GM18507 (cell line): Measurements from ENCODE around the gene KRR1.
"Not testable (repeated sequence)": the region's sequence is repeated elsewhere in the genome, so short reads cannot be mapped to it uniquely, and the experiment has no call there.

Experiments
- DNase-seq: peaks from one replicate; pipeline ENCODE4 v3.0.0; 2011; ENCODE audit warnings: low read depth; ENCODE audit not compliant: insufficient read length; ENCODE audit errors: extremely low spot score
- FAIRE-seq: peaks from 2 replicates; lab custom pipeline; 2011; peaks lifted over from hg19 to GRCh38; lab: Jason Lieb, UNC

The KRR1 gene

GRCh38 chr12:75528272-75528671 lies 16.9 kb upstream of the KRR1 start:
- FAIRE-seq, result no peak
- DNase-seq, result no peak

DNA sequence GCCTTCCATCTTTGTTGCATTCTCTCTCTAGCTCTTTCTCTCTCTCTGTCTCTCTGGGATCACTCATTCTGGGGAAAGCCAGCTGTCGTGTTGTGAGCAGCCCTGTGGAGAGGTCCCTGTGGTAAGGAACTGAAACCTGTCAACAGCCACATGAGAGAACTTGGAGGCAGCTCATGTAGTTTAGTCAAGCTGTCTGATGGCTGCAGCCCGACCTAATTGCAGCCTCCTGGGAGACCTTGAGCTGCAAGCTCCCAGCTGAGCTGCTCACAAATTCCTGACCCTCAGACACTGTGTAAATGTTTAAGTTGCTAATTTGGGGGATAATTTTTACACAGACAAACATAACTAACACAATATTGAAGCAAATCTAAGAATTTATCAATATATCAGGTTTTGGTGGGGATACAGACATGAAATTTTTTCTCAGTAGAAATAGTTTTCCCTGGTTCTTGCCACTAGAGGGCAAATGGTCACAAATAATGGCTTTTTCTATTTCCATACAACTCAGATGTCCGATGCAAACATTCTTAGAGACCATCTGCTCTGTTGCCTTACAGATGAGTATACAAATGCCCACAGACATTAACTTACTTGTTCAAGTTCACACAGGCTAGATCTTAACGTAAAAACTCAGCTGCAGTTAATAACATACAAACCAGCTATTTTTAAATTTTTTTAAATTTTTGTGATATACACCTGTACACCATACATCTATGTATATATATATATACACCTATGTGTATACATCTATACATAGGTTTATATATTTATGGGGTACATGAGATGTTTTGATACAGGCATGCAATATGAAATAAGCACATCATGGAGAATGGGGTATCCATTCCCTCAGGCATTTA lies 15.5 kb upstream of the KRR1 start:
- FAIRE-seq (peak; percentile 63), DNase-seq (no peak)

DNA sequence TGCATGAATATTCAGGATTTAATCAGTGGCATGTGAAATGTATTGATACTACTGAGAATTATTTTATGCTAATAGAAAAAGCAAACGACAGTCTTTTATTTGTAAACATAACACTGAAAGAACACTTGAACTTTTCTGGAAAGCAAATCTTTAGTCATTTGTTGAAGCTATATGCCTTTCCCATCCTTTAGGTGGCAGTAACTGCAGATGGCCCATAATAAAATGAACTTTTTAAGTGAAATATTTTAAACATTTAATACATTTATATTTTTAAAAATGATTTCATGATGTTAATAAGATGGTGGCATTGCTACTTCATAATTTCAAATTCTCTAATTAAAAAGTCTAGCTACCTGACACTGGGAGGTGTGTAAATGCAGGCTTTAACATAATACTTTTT lies 13.9 kb upstream of the KRR1 start:
- no peak for FAIRE-seq
- no peak for DNase-seq

DNA sequence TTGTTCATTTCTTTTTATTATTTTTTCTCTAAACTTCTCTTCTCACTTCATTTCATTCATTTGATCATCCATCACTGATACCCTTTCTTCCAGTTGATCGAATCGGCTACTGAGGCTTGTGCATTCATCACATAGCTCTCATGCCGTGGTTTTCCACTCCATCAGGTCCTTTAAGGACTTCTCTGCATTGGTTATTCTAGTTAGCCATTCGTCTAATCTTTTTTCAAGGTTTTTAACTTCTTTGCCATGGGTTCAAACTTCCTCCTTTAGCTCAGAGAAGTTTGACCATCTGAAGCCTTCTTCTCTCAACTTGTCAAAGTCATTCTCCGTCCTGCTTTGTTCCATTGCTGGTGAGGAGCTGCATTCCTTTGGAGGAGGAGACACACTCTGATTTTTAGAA lies 10.7 kb upstream of the KRR1 start:
- FAIRE-seq, DNase-seq: not testable (repeated sequence)

DNA sequence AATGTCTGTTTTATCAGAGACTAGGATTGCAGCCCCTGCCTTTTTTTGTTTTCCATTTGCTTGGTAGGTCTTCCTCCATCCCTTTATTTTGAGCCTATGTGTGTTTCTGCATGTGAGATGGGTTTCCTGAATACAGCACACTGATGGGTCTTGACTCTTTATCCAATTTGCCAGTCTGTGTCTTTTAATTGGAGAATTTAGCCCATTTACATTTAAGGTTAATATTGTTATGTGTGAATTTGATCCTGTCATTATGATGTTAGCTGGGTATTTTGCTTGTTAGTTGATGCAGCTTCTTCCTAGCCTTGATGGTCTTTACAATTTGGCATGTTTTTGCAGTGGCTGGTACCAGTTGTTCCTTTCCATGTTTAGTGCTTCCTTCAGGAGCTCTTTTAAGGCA lies 9.8 kb upstream of the KRR1 start:
- DNase-seq, FAIRE-seq: not testable (repeated sequence)

DNA sequence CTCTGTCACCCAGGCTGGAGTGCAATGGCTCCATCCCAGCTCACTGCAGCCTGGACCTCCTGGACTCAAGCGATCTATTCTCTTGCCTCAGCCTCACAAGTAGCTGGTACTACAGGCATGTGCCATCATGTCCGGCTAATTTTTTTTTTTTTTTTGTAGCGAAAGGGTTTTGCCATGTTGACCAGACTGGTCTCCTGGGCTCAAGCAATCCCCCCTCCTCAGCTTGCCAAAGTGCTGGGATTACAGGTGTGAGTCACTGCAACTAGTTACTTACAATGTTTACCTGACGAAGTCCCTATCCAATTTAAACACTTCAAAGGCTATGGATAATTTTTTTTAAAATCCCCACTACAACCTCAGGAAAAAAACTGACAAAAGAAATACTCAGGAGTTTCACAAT lies 1.8 kb downstream of the KRR1 start:
- FAIRE-seq, result no peak
- DNase-seq, result no peak

DNA sequence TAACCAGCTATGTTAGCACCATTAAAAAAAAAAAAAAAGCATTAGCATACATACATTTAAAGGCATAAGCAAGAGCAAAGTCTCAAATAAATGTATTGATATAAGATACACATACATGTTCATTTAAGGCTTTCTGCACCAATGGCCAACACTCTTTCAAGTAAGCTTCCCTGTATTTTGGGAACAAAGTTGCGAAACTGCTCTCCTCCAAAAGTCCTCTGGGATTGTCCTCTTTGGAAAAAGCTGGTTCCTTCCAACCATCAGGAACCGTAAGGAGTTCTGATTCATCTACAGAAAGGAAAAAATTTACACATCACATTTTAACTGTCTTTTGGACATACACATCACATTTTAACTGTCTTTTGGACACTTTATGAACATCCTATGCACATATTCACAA lies 3.2 kb downstream of the KRR1 start:
- no peak for DNase-seq
- no peak for FAIRE-seq

DNA sequence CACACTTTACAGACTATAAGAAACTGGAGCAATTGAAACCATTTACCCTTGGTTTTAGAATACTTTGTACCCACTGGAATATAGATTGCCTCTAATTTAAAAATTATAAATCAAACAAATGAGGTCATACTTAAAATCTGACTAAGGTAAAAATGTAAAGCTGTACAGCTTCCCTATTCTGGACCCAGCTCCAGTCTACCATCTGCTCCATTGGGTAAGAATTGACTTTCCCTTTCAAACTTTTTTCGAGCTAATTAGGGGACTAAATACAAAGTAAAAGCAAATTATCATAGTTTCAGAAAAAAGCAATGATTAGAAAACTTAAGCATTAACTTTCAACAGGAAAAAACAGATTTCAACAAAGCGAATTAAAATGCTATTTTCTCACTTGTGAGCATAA lies 4.3 kb downstream of the KRR1 start:
- DNase-seq (no peak), FAIRE-seq (no peak)

- peak; percentile 12 for FAIRE-seq
- no peak for DNase-seq
Measured at GRCh38 chr12:75505706-75506312, 5.6 kb downstream of the KRR1 start.

DNA sequence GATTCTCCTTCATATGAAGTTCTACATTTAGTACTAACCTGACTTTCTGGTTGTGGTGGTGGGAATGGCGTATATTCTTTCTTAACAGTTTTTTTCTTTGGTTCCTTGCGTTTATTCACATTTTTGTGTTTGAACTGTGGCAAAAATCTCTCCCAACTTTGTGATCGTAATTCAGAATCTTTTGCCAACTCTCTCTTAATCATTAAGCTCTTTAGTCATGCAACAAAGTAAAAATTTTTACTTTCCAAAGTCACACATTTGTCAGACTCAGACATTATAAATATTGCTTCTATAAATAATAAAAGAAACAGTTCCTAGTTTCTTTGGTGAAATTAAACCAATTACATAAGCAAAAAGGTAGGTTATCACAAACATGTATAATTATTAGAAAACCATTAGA lies 7.5 kb downstream of the KRR1 start:
- DNase-seq (no peak), FAIRE-seq (no peak)

DNA sequence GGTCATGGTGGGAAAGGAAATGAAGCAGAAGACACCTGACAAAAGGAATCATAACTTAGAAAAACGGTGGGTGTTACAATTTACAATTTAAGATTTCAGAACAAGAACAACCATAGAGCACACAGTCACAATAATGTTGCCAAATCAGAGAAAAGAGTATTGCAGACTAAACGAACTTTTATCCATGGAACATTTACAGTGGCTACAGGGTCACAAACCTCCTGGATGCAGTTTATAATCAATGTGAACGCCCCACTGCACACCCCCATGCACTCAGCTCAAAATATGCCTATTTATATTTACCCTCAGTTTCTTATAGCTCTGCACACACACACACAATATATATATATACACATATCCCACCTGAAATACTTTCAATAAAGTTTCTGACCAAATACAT lies 8.0 kb downstream of the KRR1 start:
- FAIRE-seq (no peak), DNase-seq (no peak)

GRCh38 chr12:75491169-75491568 lies 20.2 kb downstream of the KRR1 start:
- DNase-seq, result no peak
- no peak for FAIRE-seq

DNA sequence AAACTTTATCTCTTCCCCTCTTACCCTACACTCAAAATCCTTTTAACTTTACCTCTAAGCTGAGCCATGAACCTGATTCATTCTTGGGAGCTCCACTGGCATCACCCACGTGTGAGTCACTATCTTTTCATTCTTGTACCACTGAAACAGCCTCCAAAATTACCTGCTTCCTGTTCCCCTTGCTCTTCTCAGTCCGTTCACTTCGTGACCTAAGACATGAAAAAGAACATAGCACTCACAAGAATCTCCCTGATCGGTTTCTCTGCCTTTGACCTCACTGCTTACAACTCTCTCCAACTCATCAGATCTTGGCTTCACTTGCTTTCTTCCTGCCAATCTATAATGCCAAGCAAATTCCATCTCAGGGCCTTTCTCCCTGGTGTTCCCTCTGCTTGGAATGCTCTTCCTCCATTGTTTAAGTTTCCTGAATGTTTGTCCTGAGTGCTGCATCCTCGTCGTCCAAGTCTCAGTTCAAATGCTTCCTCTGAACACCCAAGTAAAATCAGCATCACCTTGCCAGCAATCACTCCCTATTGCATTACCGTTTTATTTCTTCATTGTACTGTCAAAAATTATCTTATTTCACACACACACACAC lies 21.7 kb downstream of the KRR1 start:
- no peak for DNase-seq
- no peak for FAIRE-seq

- DNase-seq, result no peak
- no peak for FAIRE-seq
Measured at GRCh38 chr12:75489187-75489586, 22.2 kb downstream of the KRR1 start.

DNA sequence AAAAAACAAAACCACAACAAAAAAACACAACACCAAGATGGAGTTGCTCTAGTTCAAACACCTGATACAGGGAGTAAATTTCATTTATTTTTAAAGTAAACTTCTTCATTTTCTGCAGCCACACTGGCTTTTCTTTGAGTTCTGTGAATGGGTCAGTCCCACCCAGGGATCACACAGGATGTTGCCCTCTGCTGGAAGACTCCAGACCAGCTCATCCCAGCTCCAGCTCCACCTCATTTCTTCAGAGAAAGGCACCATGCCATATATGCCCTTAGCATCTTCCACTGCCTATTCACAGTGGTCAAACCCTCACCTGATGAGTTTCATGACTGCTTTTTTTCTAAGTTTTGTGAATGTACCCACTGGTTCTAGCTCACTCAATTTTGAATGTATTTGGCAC lies 22.9 kb downstream of the KRR1 start:
- DNase-seq (no peak), FAIRE-seq (peak; percentile 15)

GRCh38 chr12:75487308-75487707 lies 24.1 kb downstream of the KRR1 start:
- DNase-seq, result no peak
- FAIRE-seq, result no peak

GRCh38 chr12:75484450-75484849 lies 27.0 kb downstream of the KRR1 start:
- FAIRE-seq, DNase-seq: not testable (repeated sequence)

GRCh38 chr12:75483431-75483830 lies 28.0 kb downstream of the KRR1 start:
- DNase-seq, result no peak
- no peak for FAIRE-seq

DNA sequence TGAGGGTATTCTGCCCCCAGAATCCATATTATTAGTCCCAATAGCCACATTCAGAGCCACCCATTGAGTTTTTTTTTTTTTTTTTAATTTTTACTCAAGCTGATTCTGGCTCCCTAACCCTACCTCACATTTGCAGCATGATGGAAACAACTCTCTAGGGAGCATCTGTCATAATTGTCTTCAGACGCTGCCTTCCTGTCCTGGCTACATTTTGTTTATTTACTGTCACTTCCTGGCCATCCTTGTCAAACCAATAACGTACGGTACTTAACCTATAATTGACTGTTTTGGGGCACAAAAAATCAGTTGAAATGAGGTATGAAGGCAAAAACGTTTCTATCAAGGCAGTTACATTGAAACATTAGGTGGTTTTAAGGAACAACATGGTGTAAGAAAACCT lies 28.8 kb downstream of the KRR1 start:
- FAIRE-seq (peak; percentile 75), DNase-seq (no peak)

DNA sequence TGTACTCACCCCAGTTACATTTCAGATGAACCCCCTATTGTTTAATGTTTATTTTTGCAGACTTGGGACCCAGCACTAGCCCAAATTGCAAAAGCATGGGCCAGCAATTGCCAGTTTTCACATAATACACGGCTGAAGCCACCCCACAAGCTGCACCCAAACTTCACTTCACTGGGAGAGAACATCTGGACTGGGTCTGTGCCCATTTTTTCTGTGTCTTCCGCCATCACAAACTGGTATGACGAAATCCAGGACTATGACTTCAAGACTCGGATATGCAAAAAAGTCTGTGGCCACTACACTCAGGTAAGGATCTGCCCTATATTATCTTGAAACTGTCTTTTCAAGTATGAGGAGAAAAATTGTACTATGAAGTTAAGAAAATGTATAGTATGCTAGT lies 29.6 kb downstream of the KRR1 start:
- DNase-seq (no peak), FAIRE-seq (peak; percentile 39)
